Type B pancreatic cell (in vitro differentiated cells): Measurements from ENCODE around the gene DPH6. TPM values are rescaled to one million over a fixed set of nuclear protein-coding genes. Genes with fewer than 3 reads are reported as not detected.

Experiments
- DNase-seq: peaks from one replicate; pipeline ENCODE4 v3.0.0; 2021; ENCODE audit warnings: mixed read lengths; ENCODE audit not compliant: unreplicated experiment; ENCODE audit errors: extremely low spot score
- H3K27ac Mint-ChIP-seq: 2 replicates; pipeline ENCODE4 v1.8.0; 2021; ENCODE audit warnings: mild to moderate bottlenecking, mixed read lengths
- H3K27me3 Mint-ChIP-seq: 2 replicates; pipeline ENCODE4 v1.8.0; 2021; ENCODE audit warnings: mixed read lengths
- H3K36me3 Mint-ChIP-seq: 2 replicates; pipeline ENCODE4 v1.8.0; 2021; ENCODE audit warnings: mixed read lengths
- H3K4me1 Mint-ChIP-seq: one replicate; pipeline ENCODE4 v1.8.0; 2021; ENCODE audit warnings: mixed read lengths; ENCODE audit not compliant: unreplicated experiment
- H3K4me3 Mint-ChIP-seq: 2 replicates; pipeline ENCODE4 v1.8.0; 2021; ENCODE audit warnings: mild to moderate bottlenecking, mixed read lengths
- H3K9me3 Mint-ChIP-seq: 2 replicates; pipeline ENCODE4 v1.8.0; 2021; ENCODE audit warnings: mixed read lengths
- total RNA-seq: library from RNA; stranded (reverse); gene quantifications from 2 replicates; pipeline ENCODE4 v1.2.1, GENCODE V29; 2021; ENCODE audit warnings: low replicate concordance
- TF ChIP-seq, protein P1 (sequence below): fragments of 200-600 bp; sonication (generic); conservative IDR thresholded peaks from 2 replicates; pipeline ENCODE4 v1.5.0; 2021; ENCODE audit warnings: antibody characterized with exemption, mild to moderate bottlenecking

DPH6 gene
- total RNA-seq, 1 donor from 2014 or later = 13.5 TPM

DNA sequence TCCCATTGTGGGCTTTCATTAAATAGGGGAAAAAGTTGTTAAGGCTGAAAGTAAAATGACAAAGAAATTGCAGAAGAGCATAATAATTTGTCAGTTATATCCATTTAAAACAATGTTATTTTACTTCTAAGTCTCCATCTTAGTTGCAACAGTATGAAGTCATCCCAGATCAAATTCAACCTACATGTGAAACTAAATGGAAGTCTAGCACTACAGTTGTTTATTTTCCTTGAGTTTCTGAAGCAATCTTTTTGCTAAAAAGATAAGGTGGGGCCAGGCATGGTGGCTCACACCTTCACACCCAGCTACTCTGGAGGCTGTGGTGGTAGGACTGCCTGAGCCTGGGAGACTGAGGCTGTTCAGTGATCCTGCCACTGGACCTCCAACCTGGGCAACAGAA, 80.2 kb downstream of the DPH6 start:
- TF ChIP-seq, protein P1, sequence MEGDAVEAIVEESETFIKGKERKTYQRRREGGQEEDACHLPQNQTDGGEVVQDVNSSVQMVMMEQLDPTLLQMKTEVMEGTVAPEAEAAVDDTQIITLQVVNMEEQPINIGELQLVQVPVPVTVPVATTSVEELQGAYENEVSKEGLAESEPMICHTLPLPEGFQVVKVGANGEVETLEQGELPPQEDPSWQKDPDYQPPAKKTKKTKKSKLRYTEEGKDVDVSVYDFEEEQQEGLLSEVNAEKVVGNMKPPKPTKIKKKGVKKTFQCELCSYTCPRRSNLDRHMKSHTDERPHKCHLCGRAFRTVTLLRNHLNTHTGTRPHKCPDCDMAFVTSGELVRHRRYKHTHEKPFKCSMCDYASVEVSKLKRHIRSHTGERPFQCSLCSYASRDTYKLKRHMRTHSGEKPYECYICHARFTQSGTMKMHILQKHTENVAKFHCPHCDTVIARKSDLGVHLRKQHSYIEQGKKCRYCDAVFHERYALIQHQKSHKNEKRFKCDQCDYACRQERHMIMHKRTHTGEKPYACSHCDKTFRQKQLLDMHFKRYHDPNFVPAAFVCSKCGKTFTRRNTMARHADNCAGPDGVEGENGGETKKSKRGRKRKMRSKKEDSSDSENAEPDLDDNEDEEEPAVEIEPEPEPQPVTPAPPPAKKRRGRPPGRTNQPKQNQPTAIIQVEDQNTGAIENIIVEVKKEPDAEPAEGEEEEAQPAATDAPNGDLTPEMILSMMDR = no peak
- Mint-ChIP-seq H3K36me3 (peaks cover 3% of the 10 kb centered on the region), H3K4me3 (no peak overlapping the region), H3K27ac (no peak overlapping the region), H3K27me3 (no peaks in the 10 kb centered on the region), H3K9me3 (no peaks in the 10 kb centered on the region), H3K4me1 (no peaks in the 10 kb centered on the region)
- DNase-seq = no peak

DNA sequence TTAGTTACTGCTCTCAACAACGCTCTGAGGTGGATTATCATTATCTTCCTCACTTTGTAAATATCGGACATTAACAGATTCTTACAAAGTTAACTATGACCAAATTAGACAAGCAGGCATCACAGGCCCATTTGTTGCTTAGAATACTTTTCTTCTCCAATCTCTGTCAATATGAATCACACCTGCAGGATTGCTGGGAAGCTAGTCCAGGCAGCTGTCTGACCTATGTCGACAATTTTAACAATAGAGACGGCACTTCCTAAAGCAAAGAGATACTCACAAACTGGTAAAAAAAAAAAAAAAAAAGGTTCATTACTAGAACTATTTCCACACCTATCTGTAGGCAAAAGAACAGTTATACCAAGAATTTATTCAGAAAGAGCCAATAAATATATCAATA, 85.3 kb downstream of the DPH6 start:
- Mint-ChIP-seq H3K4me3 (no peak overlapping the region), H3K27ac (no peak overlapping the region), H3K36me3 (no peaks in the 10 kb centered on the region), H3K27me3 (no peaks in the 10 kb centered on the region), H3K9me3 (no peaks in the 10 kb centered on the region), H3K4me1 (no peaks in the 10 kb centered on the region)
- DNase-seq = no peak
- TF ChIP-seq, protein P1 = no peak

DNA sequence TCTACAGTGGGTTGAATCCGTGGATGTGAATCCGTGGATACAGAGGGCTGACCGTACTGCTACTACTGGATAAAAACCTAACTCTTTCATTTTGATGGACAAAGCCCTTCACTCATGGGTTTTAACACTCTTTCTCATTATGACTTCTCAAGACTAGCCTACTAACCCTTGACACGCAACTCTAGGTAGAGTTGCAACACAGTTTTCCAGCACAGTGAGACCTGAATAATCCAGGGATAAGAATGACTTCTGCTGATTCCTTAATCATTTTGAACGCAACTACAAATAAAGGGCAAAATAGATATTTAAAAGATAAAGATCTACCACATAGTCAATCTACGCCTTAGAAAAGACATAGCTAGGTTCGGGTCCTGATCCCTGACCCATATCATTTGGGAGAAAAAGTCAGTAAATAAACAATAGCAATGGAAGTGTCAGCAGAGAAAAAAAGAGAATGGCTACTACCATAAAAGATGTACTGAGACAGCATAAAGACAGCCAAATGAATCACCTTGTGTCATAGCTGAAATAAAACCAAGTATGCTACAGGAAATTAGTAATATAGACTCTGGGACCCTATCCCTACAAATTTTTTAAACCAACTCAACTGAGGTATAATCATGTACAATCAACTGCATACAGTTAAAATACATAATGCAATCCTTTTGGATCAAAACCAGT, 87.6 kb downstream of the DPH6 start:
- TF ChIP-seq, protein P1 = no peak
- no peak overlapping the region for H3K27ac Mint-ChIP-seq
- no peaks in the 10 kb centered on the region for H3K4me1 Mint-ChIP-seq
- no peak overlapping the region for H3K4me3 Mint-ChIP-seq
- no peaks in the 10 kb centered on the region for H3K36me3 Mint-ChIP-seq
- no peak for DNase-seq
- H3K9me3 Mint-ChIP-seq = no peaks in the 10 kb centered on the region
- H3K27me3 Mint-ChIP-seq = no peaks in the 10 kb centered on the region

DNA sequence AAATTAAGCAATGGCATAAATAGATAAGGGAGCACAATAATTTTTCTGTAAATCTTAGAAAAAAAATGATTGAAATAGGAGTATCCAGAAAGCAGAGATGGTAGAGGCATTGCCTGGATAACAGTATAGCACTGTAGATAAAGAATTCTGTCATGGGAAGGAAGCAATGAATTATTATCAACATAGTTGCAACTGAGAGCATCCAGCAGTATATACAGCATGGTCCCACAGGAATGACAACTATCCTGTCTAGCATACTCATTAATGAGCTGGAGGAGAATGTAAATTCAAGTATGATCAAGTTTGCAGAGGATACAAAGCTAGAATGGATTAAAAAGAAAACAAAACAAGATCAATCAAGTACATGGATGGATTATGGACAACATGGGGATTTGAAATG, 90.8 kb downstream of the DPH6 start:
- peaks cover 8% of the 10 kb centered on the region for H3K36me3 Mint-ChIP-seq
- TF ChIP-seq, protein P1 = no peak
- H3K27me3 Mint-ChIP-seq = no peaks in the 10 kb centered on the region
- H3K4me1 Mint-ChIP-seq = no peaks in the 10 kb centered on the region
- DNase-seq = no peak
- H3K9me3 Mint-ChIP-seq = peaks cover 4% of the 10 kb centered on the region
- H3K27ac Mint-ChIP-seq = no peak overlapping the region
- H3K4me3 Mint-ChIP-seq = no peak overlapping the region

DNA sequence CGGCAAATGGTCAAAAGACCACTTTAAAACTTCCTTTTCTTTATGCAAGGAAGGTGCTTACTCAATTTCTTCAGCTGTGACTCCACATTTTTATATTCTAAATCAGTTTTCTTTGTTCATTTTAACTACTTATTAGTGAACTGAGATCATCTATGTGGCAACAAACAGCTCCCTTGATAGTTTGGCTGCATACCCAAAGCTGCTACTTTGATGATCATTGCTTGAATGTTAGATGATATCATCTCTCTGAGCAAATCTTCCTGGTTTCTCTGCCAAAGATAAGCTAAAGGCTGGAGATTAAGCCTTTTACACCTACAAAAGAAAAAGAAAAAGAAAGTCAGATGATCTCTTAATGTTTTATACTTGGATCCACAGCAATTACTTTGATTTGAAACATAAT, 95.5 kb downstream of the DPH6 start:
- H3K4me1 Mint-ChIP-seq = no peaks in the 10 kb centered on the region
- H3K4me3 Mint-ChIP-seq = no peak overlapping the region

More for the DNA sequence above, 95.5 kb downstream of the DPH6 start:
- TF ChIP-seq, protein P1 = no peak
- Mint-ChIP-seq H3K27ac (no peak overlapping the region), H3K36me3 (peaks cover 14% of the 10 kb centered on the region), H3K27me3 (no peaks in the 10 kb centered on the region), H3K9me3 (peaks cover 4% of the 10 kb centered on the region)
- DNase-seq = no peak
